Thymus (tissue), 11 donors: ENCODE measurements around the gene GYS2. TPM values are rescaled to one million over a fixed set of nuclear protein-coding genes. Genes with fewer than 3 reads are reported as not detected.

Source experiments
- DNase-seq, 9 donors: peaks; one replicate each; pipeline ENCODE4 v3.0.0-alpha.2; 2013; ENCODE audit warnings: low spot score in 9 of 9, low read depth in 6 of 9, missing footprints in 1 of 9
- H3K27ac ChIP-seq, 2 donors: one replicate each; pipeline ENCODE4 v1.5.1; 2013; ENCODE audit warnings: control low read depth in 1 of 2, low read depth in 1 of 2, low read length in 1 of 2, mild to moderate bottlenecking in 1 of 2, moderate library complexity in 1 of 2
- H3K27me3 ChIP-seq, 2 donors: one replicate each; pipeline ENCODE4 v1.5.1; 2013; ENCODE audit warnings: low read length in 1 of 2; ENCODE audit not compliant: control insufficient read depth in 2 of 2, insufficient read depth in 1 of 2
- H3K36me3 ChIP-seq, 2 donors: one replicate each; pipeline ENCODE4 v1.5.1; 2013; ENCODE audit warnings: low read length in 1 of 2, mild to moderate bottlenecking in 1 of 2, moderate library complexity in 1 of 2; ENCODE audit not compliant: control insufficient read depth in 2 of 2, insufficient read depth in 2 of 2
- H3K4me1 ChIP-seq, 2 donors: one replicate each; pipeline ENCODE4 v1.5.1; 2013; ENCODE audit warnings: low read length in 2 of 2; ENCODE audit not compliant: control insufficient read depth in 2 of 2, insufficient read depth in 2 of 2
- H3K4me3 ChIP-seq, 2 donors: one replicate each; pipeline ENCODE4 v1.5.1; 2013; ENCODE audit warnings: low read length in 2 of 2, control low read depth in 1 of 2, mild to moderate bottlenecking in 1 of 2
- H3K9me3 ChIP-seq, 2 donors: one replicate each; pipeline ENCODE4 v1.5.1; 2013; ENCODE audit warnings: low read length in 1 of 2, mild to moderate bottlenecking in 1 of 2; ENCODE audit not compliant: control insufficient read depth in 2 of 2, insufficient read depth in 1 of 2
- WGBS: extraction: QIAGEN DNeasy Blood & Tissue Kit; methylation state at CpG from one replicate; pipeline ENCODE4 v1.1.7; 2013; 5-methylcytosine and 5-hydroxymethylcytosine counted together
- polyA plus RNA-seq: library from polyadenylated mRNA; stranded (reverse); fragments of 200-250 nt; gene quantifications from one replicate; pipeline ENCODE4 v1.2.3, GENCODE V29; 2013
- total RNA-seq: library from RNA; stranded (reverse); fragments of 120-200 nt; gene quantifications from one replicate; pipeline ENCODE4 v1.2.4, GENCODE V29; 2013
- donor health status: healthy.

Gene GYS2
- total and polyA plus RNA-seq, 2 donors: 0.14 TPM; not detected in 1

- WGBS: 94% methylated on average over 3 of the region's 3 CpGs
- H3K4me3 ChIP-seq: no peak overlapping the region
- no peaks in the 10 kb centered on the region for H3K27me3 ChIP-seq
- no peak for DNase-seq
- H3K36me3 ChIP-seq: no peaks in the 10 kb centered on the region
- no peaks in the 10 kb centered on the region for H3K4me1 ChIP-seq
- no peaks in the 10 kb centered on the region for H3K9me3 ChIP-seq
- no peak overlapping the region for H3K27ac ChIP-seq
Observed at GRCh38 chr12:21566907-21567394, 37.7 kb downstream of the GYS2 start.

GRCh38 chr12:21566223-21566906 lies 38.3 kb downstream of the GYS2 start:
- no peak for DNase-seq
- Histone ChIP-seq H3K27me3 (no peaks in the 10 kb centered on the region), H3K27ac (no peak overlapping the region), H3K4me1 (no peaks in the 10 kb centered on the region), H3K4me3 (no peak overlapping the region), H3K9me3 (no peaks in the 10 kb centered on the region), H3K36me3 (no peaks in the 10 kb centered on the region)
- WGBS: 94% methylated on average over 5 of the region's 5 CpGs

- no peaks in the 10 kb centered on the region for H3K4me1 ChIP-seq
- WGBS: 94% methylated on average over 2 of the region's 2 CpGs
- DNase-seq: no peak
- H3K4me3 ChIP-seq: no peak overlapping the region
- no peaks in the 10 kb centered on the region for H3K9me3 ChIP-seq
- no peak overlapping the region for H3K27ac ChIP-seq
- H3K27me3 ChIP-seq: no peaks in the 10 kb centered on the region
- no peaks in the 10 kb centered on the region for H3K36me3 ChIP-seq
Observed at GRCh38 chr12:21562859-21563258, 41.8 kb downstream of the GYS2 start.

GRCh38 chr12:21561158-21561557 lies 43.5 kb downstream of the GYS2 start:
- no peaks in the 10 kb centered on the region for H3K9me3 ChIP-seq
- no peak overlapping the region for H3K27ac ChIP-seq
- no peaks in the 10 kb centered on the region for H3K36me3 ChIP-seq
- DNase-seq: no peak
- 73% methylated on average over 2 of the region's 2 CpGs for WGBS
- no peaks in the 10 kb centered on the region for H3K27me3 ChIP-seq
- no peak overlapping the region for H3K4me3 ChIP-seq
- H3K4me1 ChIP-seq: no peaks in the 10 kb centered on the region

GRCh38 chr12:21559855-21560569 lies 44.6 kb downstream of the GYS2 start:
- H3K4me1 ChIP-seq: no peaks in the 10 kb centered on the region
- 88% methylated on average over 7 of the region's 7 CpGs for WGBS
- H3K27ac ChIP-seq: no peak overlapping the region
- no peaks in the 10 kb centered on the region for H3K27me3 ChIP-seq
- no peaks in the 10 kb centered on the region for H3K9me3 ChIP-seq
- no peak overlapping the region for H3K4me3 ChIP-seq
- no peak for DNase-seq
- H3K36me3 ChIP-seq: no peaks in the 10 kb centered on the region

- H3K27ac ChIP-seq: no peak overlapping the region
- no peaks in the 10 kb centered on the region for H3K4me1 ChIP-seq
- no peak overlapping the region for H3K4me3 ChIP-seq
- 88% methylated on average over 9 of the region's 9 CpGs for WGBS
- no peaks in the 10 kb centered on the region for H3K27me3 ChIP-seq
- H3K9me3 ChIP-seq: no peaks in the 10 kb centered on the region
- no peak for DNase-seq
- no peaks in the 10 kb centered on the region for H3K36me3 ChIP-seq
Observed at GRCh38 chr12:21558100-21558679, 46.5 kb downstream of the GYS2 start.

- DNase-seq: no peak
- no peak overlapping the region for H3K4me3 ChIP-seq
- no peaks in the 10 kb centered on the region for H3K4me1 ChIP-seq
- H3K27me3 ChIP-seq: no peaks in the 10 kb centered on the region
- H3K9me3 ChIP-seq: no peaks in the 10 kb centered on the region
- H3K36me3 ChIP-seq: no peaks in the 10 kb centered on the region
- H3K27ac ChIP-seq: no peak overlapping the region
Observed at GRCh38 chr12:21553329-21553675, 51.3 kb downstream of the GYS2 start.

- no peaks in the 10 kb centered on the region for H3K4me1 ChIP-seq
- no peaks in the 10 kb centered on the region for H3K9me3 ChIP-seq
- H3K36me3 ChIP-seq: no peaks in the 10 kb centered on the region
- no peaks in the 10 kb centered on the region for H3K27me3 ChIP-seq
- DNase-seq: no peak
- WGBS: 87% methylated on average over 6 of the region's 6 CpGs
- no peak overlapping the region for H3K27ac ChIP-seq
- no peak overlapping the region for H3K4me3 ChIP-seq
Observed at GRCh38 chr12:21552635-21553328, 51.9 kb downstream of the GYS2 start.
